Subcutaneous adipose tissue (tissue), 4 donors: Measurements from ENCODE around the gene ICA1. TPM values are rescaled to one million over a fixed set of nuclear protein-coding genes. Genes with fewer than 3 reads are reported as not detected.

Source experiments
- total RNA-seq, 4 donors: library from RNA; depleted of rRNA; stranded (reverse); fragments of >200 nt; gene quantifications; one replicate each; pipeline ENCODE4 v1.1.0, GENCODE V29; 2016
- TF ChIP-seq, protein P1 (sequence below): fragments of 450-650 bp; IDR thresholded peaks from one replicate; pipeline ENCODE4 v1.5.1; 2016; ENCODE audit warnings: low read depth, mild to moderate bottlenecking, control low read depth, antibody characterized with exemption, moderate library complexity

ICA1 gene
- total RNA-seq, 4 donors from 2014 or later, result 20.9 to 55.4 (median 34.3) TPM

DNA sequence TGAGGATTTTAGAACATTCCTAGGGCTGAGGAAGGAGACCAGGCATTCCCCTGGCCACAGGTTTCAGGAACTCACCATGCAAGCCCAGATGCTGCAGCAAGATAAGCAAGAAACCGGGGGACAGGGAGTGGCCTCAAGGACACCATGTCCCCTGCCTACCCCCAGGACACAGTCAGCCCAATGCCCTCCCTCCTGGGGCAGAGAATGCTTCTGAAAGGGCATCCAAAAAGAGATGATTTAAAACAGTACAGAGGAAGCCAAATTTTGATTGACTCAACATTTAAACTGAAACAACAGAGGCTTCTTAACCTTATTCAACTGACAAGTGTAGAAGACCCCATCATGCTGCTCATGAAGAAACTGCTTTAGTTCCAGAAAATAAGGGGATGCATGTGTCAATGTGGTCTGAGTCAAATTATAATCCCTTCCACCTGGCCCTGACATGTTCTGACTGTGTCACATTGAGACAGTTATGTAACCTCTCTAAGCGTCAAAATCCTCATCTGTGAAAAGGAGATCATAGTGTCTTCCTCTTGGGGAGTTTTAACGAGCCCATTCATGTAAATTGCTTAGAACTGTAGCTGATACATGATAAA is 60.0 kb downstream of the ICA1 start:
- TF ChIP-seq, protein P1, sequence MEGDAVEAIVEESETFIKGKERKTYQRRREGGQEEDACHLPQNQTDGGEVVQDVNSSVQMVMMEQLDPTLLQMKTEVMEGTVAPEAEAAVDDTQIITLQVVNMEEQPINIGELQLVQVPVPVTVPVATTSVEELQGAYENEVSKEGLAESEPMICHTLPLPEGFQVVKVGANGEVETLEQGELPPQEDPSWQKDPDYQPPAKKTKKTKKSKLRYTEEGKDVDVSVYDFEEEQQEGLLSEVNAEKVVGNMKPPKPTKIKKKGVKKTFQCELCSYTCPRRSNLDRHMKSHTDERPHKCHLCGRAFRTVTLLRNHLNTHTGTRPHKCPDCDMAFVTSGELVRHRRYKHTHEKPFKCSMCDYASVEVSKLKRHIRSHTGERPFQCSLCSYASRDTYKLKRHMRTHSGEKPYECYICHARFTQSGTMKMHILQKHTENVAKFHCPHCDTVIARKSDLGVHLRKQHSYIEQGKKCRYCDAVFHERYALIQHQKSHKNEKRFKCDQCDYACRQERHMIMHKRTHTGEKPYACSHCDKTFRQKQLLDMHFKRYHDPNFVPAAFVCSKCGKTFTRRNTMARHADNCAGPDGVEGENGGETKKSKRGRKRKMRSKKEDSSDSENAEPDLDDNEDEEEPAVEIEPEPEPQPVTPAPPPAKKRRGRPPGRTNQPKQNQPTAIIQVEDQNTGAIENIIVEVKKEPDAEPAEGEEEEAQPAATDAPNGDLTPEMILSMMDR, result no peak

DNA sequence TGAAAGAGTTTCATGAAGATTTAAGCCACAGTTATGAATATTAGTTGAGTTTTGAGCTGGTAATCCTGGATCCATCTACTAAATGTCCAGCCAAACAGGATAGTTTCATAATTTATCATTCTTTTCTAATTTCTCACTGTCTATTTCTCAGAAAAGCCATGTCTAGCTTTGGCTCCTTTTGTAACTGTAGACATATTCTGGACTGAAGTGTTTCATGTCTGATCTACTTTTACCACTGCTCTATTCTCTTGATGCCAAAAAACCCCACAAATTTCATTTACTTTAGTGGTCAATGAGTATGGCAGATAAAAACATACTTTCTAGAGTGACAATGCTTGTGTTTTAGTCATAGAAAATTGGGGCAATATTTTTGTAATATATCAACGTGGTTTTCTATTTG is 61.2 kb downstream of the ICA1 start:
- TF ChIP-seq, protein P1, result no peak

DNA sequence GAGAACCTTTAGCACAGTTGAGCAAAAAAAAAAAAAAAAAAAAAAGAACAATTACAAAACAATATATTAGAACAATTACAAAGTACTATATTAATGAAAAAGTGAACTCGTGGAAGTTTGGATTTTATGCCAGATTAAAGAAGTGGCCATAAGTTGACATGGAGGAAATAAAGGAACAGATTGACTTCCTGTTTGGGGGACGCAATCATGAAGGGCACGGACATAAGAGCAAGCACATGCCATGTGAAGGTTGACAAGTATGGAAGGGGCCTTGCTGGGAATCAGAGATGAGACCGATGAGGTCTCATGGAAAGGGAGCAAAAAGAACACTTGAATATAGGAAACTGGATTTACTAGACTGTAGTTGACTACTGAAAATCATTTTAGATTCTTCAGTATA is 61.7 kb downstream of the ICA1 start:
- TF ChIP-seq, protein P1, result no peak

DNA sequence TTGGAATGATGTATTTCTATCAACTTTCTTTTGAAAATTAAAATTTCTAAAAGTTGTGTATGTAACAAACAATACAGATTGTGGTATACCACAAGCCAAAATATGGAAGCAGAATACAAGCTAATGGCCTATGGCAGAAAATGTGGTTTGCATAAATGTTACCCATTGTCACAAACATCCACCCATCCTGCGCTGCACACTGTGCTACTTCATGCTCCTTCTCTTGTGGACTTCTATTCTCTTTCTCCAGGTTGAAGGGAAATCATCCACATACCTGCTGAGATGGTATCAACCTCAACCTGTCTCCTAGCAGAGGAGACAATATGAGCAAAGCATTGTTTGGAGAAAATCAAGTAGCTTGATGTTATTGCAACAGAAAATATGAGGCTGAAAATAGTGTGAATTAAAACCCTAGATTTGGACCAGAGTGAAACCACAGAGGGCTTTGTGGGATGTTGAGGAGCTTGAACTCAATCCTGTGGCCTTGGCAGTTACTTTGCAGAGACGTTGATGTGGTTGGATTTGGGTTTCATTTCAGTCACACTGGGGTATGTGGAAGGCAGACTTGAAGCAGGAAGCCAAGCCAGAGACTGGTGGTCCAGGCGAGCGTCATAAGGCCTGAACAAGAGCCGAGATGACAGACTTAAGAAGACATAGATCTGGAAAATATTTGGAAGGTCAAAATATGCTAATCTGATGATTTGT is 63.8 kb downstream of the ICA1 start:
- TF ChIP-seq, protein P1, result no peak

DNA sequence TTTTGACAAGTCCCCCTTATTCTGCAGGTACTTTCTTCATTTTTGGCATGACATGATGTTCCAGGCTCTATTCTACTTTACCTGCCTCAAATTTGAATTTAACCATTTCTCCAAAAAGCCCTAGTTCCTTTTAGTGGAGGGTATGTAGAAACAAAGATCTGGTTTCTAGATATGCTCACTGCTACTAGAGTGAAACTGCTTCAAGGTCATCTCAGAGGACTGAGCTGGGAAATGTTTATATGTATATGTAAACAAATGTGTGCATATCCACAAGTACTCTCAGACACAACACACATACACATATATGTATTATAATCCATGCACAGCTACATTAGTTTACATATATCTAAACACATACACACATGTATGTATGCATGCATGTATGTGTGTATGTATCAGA is 69.1 kb downstream of the ICA1 start:
- TF ChIP-seq, protein P1, result no peak

DNA sequence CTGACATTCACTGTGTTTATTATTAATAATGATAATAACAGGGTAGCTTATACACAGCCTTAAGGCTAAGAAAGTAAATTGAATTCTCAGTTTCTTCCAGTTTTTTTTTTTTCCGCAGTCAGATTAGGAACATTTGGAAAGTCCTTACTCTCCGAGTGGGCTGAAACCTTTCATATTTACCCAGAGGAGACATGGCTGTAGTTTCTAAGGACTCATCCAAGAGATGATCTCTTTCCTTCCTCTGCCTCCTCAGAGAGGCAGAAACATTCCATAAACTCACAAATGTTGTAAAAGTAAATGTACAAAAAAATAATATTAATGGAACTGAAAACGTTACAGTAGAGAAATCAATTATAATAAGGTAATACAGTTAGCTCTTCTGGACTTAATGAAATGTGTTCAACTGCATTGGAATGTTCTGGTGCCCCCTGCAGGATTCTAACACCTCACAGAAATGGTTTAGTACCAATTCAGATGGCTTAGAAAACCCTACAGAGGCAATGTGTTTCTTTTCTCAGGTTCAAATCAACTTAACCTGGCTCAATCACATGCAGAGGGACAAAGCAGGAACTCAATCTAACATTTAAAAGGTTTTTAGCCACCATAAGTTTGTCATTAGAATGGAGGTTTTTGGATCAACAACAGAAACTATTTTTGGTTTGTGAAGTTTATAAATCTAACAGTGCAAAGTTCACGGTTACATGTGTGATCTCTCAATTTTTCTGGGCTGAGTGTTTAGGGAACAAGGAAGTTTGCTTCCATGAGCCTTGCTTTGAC is 71.7 kb downstream of the ICA1 start:
- TF ChIP-seq, protein P1, result no peak

DNA sequence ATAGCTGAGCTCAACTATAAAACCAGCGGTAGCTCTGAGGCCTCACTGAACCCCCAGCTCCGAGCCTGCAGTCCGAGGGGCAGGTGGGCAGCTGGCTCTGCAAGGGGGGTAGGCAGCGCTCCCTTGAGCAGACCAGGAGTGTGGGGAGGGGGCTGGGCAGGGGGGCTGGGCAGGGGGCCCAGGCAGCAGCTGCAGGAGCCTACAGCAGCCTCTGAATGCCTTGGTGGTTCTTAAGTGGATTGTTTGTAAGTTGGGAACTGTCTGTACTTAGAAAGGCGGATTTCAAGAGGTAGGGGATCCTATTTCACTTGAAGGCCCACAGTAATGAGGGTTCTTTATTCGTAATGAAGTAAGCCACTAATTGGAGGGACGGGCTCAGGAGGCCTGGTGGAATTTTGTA is 72.3 kb downstream of the ICA1 start:
- TF ChIP-seq, protein P1, result no peak
